ENCODE measurements around the gene RBSN.

RBSN gene

DNA sequence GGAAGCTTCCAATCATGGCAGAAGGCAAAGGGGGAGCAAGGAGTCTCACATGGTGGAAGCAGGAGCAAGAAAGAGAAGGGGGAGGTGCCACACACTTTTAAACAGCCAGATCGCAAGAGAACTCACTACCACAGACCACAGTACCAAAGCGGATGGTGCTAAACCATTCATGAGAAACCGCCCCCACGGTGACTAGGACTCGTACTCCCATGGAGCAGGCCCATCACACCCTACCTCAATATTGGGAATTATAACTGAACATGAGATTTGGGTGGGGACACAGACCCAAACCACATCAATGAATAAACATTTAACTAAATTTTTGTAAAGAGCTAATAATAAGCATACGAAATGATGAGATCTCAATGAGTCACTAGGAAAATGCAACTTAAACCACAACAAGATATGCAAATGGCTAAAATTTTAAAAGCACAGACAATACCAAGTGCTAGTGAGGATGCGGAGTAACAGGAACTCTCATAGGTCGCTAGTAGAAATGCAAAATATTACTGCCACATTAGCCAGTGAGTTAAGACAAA lies 43.9 kb downstream of the RBSN start:
- DNase-seq, result peak; percentile 68

DNA sequence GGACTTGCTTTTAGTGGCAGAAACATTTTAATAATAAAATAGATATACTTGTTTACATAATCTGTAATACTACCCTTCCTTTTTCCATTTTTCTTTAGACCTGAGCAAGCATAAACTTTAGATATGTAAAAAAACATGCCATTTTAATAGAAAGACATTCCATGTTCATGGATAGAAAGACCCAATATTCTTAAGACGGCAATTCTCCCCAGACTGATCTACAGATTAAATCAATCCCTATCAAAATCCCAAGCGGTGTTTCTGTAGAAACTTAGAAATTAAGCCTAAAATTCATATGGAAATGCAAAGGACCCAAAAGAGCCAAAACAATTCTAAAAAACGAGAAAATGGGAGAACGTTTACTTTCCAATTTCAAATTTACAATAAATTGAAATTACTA lies 45.4 kb downstream of the RBSN start:
- no peak for DNase-seq

DNA sequence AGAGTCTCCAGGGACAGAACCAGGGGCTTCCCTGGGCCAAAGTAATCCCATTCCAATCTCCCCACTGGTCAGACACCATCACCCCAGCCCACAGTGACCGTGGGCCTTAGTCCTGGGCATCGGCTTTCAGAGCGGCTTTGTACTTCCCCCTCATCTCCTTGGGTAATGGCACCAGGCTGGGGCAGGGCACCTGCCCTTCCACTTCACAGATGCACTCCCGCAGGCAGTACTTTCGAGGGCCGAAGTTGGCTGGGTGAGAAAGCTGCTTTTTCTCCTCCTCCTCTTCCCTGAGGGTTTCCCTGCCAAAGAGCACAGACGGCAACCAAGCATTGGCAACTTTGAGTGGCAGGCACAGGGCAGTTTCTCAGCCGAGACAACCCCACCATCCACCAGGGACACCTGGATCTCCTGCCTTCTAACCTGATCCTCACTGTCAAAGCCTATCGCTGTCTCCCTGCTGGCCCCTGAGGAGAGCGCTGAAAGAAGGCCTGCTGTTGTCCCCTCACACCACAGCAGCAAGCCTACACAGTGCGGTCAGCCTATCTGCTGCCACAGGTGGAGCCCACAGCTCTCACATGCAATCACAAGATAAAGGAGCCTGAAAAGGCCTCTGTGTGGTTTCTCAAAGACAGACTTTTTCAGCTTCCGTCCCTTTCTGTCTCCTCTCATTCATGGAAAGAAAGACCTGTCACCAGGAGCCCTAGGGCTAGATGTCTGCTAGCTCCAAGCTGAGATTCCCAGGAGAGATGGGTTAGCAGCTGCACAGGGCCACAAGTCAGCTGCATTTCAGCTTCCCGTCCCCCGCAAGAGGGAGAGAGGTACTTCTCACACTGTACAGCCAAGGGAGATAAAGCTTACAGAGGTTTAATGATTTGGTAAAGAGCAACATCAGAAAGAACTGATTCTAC lies 46.4 kb downstream of the RBSN start:
- DNase-seq, result no peak

DNA sequence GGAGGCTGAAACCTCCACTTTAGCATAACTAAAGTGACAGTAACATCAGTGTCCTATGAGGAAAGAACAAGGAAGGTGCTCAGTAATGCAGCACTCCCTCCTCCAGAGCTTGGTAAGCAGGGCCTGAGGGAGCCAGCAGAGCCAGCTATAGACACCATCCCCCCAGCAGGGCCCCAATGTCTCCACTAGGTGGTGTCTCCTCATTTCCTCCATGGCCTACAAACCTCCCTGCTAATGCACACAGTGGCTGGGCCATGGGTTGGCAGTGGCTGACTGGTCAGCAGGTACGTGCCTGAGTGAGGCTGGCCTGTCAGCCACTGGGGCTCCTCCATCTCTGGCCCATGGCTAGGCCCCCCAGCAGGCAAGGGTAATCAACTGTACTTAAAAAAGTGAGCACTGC lies 47.4 kb downstream of the RBSN start:
- peak; percentile 66 for DNase-seq

DNA sequence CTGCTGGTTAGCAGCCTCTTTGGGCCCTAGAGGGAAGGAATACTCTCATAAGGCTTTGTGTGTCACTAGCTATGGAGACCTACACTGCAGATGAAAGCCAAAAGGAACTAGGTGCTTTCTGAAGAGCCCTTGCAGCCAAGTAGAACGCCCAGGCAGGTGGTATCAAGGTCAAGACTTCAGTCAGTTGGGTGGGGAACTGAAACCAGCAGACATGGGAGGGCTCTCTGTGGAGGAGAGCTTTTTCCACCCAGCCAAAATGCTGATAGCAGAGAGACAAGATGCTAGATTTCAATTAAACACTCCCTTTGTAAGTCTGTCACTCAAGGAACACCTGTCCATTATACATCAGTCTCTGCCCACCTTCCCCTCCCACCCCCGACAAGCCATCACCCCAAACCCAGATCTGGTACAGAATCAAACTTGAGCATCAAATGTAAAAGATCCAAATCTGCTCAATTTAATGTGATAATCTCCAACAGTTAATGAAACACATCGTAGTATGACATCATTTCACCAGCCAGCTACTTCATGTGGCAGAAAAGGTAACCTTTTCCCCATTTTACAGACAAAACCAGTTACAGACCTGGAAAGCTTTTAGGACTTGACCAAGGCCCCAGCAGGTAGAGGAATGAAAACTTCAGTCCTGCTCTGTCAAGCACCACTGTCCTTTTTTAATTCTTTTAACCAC lies 48.4 kb downstream of the RBSN start:
- no peak for DNase-seq

DNA sequence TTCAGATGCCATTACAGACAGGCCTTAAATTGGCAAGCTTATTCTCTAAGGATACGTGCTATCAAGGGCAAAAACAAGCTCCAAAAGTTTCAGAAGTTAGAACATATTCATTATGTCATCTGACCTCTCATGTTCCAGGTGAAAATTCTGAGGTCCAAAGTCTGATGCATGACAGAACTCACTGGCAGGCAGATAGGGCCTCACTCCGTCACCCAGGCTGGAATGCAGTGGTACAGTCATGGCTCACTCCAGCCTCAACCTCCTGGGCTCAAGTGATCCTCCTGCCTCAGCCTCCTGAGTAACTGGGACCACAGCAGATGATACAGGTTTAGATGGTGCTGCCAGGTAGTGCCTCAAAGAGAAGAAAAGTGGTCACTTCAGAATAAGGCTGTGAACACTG lies 49.4 kb downstream of the RBSN start:
- DNase-seq, result no peak

DNA sequence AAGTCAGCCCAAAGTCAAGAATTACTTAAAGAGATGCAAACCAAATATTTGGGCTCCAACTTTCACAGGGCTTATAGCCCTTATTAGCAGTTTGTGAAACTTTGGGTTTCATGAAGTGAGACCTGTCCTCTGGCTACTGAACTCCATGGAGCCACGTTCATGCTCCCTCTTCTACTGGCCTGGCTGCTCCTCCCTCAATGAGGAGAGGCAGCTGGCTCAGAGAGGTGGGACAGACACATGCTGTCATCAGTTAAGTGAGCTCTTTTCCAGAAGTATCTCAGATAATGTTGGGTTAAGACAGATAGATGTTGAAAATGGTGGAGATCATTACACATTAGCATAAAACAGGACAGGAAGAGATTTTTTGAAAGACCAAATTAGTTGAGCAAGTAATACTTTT lies 53.3 kb downstream of the RBSN start:
- no peak for DNase-seq

DNA sequence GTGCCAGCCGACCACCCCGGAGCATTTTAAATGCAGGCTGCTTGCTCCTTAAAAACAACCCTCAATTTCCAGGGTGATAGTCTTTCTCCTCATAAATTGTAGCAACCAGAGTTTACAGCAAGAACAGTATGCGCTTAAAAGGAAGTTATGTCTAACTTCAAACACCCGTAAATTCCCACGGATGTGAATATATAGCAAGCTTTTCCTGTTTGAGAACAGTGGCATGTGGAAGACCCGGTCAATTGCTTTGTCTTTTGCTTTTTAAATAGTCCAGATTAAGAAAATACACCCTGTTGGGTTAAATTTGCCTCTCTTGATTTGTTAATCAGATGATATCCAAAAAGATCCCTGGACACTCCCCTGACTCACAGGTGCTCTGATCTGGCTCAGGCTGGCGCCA lies 54.6 kb downstream of the RBSN start:
- no peak for DNase-seq

DNA sequence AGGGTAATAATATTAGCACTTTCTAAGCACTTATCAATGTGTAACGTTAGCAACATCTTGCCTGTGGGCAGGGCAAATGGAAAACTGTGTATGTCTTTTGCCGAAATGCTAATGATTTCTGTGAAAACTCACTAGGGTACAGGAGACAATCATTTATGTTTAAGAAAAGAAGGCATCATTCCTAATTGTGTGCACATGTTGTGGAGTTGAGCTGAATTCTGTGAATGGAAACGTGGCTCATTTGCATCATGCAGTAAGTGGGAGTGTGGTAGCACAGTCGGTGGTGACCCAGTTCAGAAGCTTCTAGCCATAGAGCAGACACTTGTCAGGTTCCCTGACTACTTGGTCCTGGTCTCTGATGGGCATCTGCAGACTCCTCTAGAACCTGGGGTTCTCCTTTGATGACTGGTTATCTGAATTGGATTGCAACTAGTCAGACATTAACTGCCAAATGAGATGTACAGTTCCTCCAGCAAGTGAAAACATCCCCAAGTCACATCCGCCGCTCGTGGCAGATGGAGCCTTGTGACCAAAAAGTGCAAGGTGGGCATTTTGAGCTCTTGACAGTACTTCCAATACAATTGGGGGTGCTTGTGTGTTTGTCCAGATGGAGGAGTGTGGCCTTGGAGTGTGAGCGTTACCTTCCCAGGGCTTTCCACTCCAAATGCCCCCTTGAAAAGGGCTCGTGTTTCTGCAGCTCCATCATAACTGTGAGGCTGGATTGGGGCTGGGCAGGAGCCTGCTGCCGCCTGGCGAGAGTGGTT lies 55.4 kb downstream of the RBSN start:
- no peak for DNase-seq

DNA sequence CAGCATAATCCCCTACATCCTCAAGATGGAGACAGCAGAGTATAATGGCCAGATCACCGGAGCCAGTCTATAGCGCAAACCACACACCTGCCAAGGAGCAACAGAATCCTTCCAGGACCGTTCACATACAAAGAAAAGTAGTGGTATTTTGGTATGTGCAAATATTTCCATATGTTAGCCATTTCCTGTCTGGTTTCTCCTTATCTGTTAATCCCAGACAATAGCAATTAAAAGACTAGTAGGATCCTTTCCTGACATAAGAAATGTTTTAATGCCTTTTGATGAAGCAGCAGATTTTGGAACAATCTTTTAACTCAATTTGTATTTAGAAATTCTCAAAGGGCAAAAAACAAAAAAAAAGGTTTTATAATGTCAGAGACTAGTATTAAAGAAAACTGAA lies 56.0 kb downstream of the RBSN start:
- no peak for DNase-seq

DNA sequence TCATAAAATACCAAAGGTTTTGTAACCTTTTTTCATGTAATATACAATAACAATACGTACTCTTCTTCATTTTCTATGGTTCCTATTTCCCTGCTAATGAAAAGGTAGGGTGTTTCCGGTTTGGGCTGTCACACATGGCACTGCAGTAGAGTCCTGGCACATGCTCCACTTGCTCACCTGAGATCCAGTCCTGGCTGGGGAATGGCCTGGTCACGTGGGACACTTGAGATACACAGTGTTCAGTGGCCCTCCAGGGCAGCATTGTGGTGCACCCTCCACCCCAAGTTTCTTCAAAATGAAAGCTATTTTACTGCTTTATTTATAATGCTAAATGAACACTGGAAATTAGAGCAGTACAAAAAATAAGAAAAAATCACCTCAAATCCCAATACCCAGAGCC lies 57.0 kb downstream of the RBSN start:
- DNase-seq, result no peak

DNA sequence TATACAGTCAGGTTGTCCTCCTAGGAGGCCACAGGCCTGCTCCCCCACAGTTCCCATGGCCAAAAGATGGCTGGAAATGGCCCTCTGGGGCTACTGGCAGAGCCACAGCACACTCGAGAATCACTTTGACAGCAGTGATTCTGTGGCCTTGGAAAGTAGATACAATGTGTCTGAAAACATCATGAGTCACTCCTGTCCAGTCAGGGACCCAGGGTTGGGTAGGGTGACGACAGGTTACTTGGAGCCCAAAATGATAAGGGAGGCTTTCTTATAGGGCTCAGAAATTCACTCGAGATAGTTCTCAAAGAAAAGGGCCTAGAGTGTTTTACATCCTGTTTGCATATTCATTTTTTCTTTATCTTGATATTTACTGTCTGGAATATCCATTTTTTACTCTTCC lies 58.1 kb downstream of the RBSN start:
- DNase-seq, result no peak

DNA sequence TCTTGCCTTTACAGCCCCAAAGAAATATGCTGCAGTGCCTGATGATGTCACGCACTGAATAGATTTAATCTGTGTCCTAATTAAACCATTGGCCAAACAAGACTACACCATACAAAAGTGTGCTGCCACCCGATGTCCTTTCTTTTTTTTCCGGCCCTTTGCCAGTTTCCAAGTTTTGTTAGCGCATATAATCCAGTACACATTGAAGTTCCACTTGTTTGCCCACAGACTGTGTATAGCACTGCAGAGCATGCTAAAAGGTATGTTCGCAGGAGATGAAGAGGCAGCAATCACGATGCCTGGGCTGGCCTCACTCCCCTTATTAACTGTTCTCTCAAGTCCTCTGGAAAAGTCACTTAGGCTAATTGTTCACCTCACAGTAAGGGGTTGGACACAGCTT lies 60.6 kb downstream of the RBSN start:
- DNase-seq, result no peak

DNA sequence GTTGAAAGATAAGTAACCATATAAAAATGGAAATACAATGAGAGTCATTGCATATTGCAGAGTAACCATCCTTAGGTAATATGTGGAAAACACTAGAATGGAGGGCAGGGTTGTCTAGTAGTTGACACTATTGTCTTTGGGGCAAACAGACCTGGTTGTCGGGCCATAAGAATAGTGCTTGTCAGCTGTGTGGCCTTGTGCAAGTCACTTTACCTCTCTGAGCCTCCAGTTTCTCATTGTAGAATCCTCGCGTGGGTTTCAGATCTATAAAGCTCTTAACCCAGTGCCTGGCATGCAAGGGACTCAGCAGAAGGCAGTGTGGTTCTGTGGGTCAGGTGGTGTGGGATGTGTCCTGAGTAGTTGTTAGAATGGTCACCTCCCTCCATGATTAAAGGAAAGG lies 65.8 kb downstream of the RBSN start:
- DNase-seq, result no peak

DNA sequence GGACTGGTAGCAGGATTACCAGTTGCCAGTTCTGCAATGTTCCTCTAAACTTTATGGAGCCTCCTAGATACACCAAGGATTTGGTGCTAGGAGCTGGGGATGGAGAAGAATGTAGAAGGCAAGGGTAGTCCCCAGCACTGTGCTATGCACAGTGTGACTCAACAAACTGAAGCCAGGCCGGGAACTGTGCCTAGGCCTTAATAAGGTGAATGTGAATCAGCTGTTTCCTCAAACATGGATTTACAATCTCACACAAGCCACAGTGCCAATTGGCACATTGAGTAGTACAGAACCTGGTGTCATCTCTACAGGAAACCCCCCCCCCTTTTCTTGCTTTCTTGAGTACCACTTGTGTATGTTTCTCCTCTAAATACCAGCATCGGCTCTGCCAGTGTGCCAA lies 66.3 kb downstream of the RBSN start:
- DNase-seq, result no peak

DNA sequence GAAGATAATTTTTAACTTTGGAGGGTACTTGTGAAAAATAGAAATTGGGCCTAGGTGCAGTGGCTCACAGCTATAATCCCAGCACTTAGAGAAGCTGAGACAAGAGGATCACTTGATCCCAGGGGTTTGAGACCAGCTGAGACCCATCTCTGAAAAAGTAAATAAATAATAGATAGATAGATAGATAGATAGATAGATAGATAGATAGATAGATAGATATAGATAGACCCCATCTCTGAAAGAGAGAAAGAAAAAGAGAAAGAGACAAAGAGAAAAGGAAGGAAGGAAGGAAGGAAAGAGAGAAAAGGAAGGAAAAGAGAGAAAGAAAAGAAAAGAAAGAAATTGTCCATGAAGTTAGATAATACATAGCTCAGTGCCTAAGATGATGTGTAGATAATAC lies 69.3 kb downstream of the RBSN start:
- DNase-seq, result no peak

DNA sequence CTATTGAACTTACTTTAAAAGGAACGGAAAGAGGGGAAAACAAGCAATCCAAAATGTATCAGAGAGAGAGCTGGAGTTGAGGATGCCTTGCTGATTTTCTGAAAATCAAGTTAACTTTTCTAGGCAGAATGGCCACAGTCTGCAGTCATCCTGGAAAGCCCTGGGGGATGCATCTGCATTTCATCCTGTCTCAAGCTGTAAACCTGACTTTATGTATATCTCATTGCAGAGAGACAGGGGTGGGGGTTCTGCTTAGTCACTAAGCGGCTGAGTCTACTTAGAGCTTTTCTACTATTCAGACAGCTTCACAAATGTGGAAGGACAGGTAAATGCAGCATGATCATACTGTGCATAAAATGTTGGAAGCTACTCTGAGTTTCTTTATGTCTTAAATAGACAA lies 75.2 kb downstream of the RBSN start:
- DNase-seq, result no peak

DNA sequence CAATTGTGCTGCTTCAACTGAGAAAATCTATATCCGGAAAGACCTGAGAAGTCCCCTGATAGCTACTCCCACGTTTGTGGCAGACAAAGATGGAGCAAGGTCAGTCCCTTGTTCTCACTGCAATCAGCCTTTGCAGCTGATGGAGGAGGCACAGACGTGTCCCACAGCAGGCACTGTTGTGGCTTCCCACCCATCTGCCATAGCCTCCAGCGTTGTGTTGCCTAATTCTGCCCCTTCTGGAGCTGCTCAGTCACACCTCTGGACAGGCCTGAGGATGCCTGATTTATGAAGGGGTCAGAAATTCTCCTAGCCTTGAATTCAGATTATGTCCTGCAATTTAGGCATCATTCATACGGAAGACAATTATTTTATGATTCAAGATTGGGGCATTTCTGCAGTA lies 75.7 kb downstream of the RBSN start:
- DNase-seq, result no peak
